DMS153 treated with DMSO at 0.1 percent for 48 hours (cell line): ENCODE results near the gene PLA2G2C.
"Not testable (repeated sequence)": the region's sequence is repeated elsewhere in the genome, so short reads cannot be mapped to it uniquely, and the experiment has no call there.

ENCODE experiments used
- DNase-seq: peaks from one replicate; lab custom pipeline; 2025; ENCODE audit not compliant: unreplicated experiment; lab: John Stamatoyannopoulos, UW

Gene PLA2G2C

GRCh38 chr1:20185834-20186782 lies at the start of gene PLA2G2C, which contains the start of gene UBXN10:
Gene PLA2G2C, minus strand, starts transcription at chr1:20186518. Its CDS starts 9,155 bp downstream, at chr1:20177363.
Gene UBXN10, plus strand, starts transcription at chr1:20186096. Its CDS starts 4,466 bp downstream, at chr1:20190562.
- DNase-seq: peak; percentile 75

- DNase-seq: no peak
Measured at GRCh38 chr1:20234788-20235535, 48.6 kb upstream of the PLA2G2C start.

GRCh38 chr1:20233866-20234265 lies 47.5 kb upstream of the PLA2G2C start:
- DNase-seq: peak; percentile 13

GRCh38 chr1:20233394-20233793 lies 47.1 kb upstream of the PLA2G2C start:
- DNase-seq: peak; percentile 51

- DNase-seq: not testable (repeated sequence)
Measured at GRCh38 chr1:20232564-20232963, 46.2 kb upstream of the PLA2G2C start.

- peak; percentile 7 for DNase-seq
Measured at GRCh38 chr1:20229171-20229570, 42.9 kb upstream of the PLA2G2C start.

GRCh38 chr1:20228314-20228825 lies 42.1 kb upstream of the PLA2G2C start:
- no peak for DNase-seq

- no peak for DNase-seq
Measured at GRCh38 chr1:20227704-20228103, 41.4 kb upstream of the PLA2G2C start.

GRCh38 chr1:20224546-20224945 lies 38.2 kb upstream of the PLA2G2C start:
- no peak for DNase-seq

GRCh38 chr1:20223551-20224419 lies 37.5 kb upstream of the PLA2G2C start:
- DNase-seq: peak; percentile 23

- DNase-seq: no peak
Measured at GRCh38 chr1:20223106-20223505, 36.8 kb upstream of the PLA2G2C start.

GRCh38 chr1:20220036-20220435 lies 33.7 kb upstream of the PLA2G2C start:
- DNase-seq: no peak

- DNase-seq: not testable (repeated sequence)
Measured at GRCh38 chr1:20219053-20219452, 32.7 kb upstream of the PLA2G2C start.

GRCh38 chr1:20216574-20216973 lies 30.3 kb upstream of the PLA2G2C start:
- DNase-seq: no peak

- DNase-seq: no peak
Measured at GRCh38 chr1:20215716-20216115, 29.4 kb upstream of the PLA2G2C start.

GRCh38 chr1:20212685-20213331 lies 26.5 kb upstream of the PLA2G2C start:
- peak; percentile 97 for DNase-seq

GRCh38 chr1:20212085-20212684 lies 25.9 kb upstream of the PLA2G2C start:
- no peak for DNase-seq

GRCh38 chr1:20211511-20211931 lies 25.2 kb upstream of the PLA2G2C start:
- no peak for DNase-seq

- DNase-seq: no peak
Measured at GRCh38 chr1:20210736-20211460, 24.6 kb upstream of the PLA2G2C start.
